Stimulated activated CD4-positive, alpha-beta T cell treated with anti-CD3 and anti-CD28 coated beads, Interleukin-2, amount 100 ng/mL, for 24 hours (primary cell): ENCODE measurements around the gene NTN1.

Experiments used
- DNase-seq, 2 donors: peaks; one replicate each; pipeline ENCODE4 v3.0.0-alpha.2; 2020

Gene NTN1

DNA sequence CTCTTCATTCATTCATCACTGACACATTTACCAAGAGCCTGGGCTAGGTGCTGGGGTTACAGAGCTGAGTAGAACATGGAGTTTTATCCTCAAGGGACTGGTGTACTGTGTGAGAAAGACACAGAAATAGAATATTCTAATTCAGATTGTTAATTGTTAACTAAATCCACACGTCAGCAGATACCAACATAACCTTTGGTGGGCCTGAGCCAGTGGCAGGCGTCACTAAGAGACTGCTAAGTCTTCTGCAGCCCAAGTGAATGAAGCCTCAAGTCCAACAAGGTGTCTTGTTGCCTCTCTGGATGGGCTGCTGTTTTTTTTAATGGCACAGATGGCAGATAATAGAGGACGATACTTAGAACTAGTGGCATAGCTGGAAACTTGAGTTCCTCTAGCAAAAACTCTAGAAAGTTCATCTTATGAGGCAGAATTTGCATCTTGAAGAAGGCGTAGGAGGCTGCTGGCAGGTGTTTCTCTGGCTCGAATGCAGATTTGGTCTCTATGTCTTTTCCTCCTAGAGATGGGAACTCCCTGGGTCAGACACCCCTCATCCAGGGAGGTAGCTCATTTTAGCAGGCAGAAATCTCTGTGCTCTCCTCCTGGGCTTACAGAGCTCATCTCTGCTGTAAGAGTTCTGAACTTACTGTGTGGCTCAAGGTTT is 179.5 kb downstream of the NTN1 start:
- DNase-seq = no peak

DNA sequence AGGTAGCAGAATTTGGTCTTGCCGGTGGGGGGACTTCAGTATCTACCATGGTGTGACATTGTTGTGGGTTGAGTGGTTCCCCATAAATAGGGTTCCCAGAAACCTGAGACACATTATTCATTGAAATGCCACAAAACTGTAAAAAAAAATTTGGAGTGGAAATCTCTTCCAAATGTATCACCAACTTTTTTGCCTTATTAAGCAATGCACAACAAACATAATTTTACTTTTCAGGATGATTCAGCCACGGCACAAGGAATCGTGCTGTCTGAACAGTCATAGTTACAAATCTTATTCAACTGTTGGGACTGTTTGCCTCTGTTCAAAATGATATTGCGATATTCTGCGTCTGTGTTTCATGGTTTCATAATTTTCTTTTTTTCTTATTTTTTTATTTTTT is 181.2 kb downstream of the NTN1 start:
- DNase-seq = no peak

DNA sequence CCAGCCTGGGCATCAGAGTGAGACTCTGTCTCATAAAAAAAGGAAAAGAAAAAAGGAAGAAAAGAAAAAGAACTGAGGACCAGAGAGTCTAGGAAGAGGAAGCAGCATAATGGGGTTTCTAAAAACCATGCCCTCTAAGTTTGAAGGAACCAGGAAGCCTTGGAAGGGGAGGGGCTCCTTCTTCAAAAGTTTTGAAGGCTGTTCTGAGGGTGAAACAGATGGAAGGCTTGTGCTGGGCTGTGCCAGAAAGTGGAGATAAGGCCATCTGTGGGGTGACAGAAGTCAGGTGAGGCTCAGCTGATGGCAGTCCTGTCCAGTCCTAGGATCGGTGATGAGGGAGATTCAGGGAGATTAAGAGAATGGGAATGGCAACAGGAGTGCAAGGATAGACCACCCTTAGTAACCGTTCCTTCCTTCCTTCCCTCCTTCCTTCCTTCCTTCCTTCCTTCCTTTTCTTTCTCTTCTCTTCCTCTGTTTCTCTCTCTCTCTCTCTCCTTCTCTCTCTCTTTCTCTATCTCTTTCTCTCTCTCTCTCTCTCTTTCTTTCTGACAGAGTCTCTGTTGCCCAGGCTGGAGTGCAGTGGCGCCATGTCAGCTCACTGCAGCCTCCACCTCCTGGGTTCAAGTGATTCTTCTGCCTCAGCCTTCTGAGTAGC is 182.6 kb downstream of the NTN1 start:
- DNase-seq = no peak

- DNase-seq = no peak
These were observed 183.5 kb downstream of the NTN1 start for GRCh38 chr17:9204637-9205329.

DNA sequence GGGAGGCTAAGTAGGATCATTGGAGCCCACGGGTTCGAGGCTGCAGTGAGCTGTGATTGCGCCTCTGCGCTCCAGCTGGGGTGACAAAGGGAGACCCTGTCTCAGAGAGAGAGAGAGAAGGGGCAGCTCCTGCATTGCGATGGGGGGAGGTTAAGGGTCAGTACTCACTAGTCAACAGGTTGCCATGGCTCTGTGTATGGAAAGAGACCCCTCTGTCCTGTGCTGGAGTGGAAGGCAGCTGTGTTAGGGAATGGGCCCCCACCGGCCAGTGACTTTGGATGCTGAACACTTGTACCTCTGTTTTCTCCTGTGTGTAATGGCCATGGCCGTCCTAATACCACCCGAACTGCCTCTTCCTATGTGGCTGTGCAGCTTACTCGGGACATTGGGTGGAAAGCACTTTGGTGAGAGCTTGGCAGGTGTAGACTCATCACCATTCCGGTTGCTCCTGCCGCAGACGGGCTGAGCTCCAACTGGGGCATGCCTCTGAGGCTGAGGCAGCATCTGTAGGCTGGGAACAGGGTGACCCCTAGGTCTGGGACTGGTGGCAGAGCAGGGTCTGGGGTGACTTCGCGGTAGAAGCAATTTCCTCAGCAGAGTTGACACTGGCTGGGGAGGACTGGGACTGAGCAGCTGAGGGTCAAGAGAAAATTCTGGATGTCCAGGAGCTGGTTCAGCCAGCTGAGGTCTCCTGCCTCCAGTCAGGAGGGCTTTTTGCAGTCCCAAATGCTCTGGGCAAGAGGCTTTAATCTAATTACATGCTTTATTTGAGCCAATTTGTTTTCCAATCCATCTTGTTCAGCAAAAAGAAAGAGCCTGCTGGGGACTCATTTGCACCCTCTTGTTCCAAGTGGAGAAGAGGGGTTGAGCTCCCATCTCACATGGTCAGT is 184.5 kb downstream of the NTN1 start:
- no peak for DNase-seq

DNA sequence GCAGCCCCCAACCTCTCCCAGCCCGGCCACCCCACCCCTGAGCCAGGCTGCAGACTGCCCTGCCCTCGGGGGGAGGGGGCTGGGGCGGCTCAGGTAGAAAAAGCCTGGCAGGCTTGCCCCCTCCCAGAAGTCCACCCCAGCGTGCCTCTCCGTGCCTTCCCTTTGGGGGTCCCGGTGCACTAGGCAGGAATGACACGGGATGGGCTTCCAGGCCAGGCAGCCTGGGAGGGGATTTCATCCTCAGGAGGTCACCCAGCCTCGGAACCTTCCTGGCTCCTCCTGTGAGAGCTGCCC is 185.0 kb downstream of the NTN1 start:
- no peak for DNase-seq

- DNase-seq = no peak
These were observed 185.5 kb downstream of the NTN1 start for GRCh38 chr17:9206741-9207332.

GRCh38 chr17:9208381-9209105 is 187.2 kb downstream of the NTN1 start:
- no peak for DNase-seq

DNA sequence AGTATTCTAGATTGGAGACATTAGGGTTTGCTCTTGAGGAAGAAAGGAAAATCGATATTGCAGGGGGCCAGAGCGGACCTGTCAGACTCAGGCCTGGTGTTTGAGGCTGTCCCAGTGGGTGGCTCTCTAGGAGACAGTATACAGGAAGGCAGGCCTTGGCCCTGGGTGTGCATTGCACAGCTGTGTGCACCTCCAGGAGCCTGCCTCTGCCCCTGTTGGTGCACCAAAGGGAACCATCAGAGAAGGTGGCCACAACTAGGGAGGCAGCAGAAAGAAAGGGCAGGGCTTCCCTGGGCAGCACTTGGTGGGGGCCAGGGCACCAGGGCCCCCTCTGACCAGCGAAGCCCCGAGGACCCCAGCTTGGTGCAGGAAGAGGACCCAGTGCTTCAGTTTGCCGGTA is 188.0 kb downstream of the NTN1 start:
- DNase-seq = no peak

DNA sequence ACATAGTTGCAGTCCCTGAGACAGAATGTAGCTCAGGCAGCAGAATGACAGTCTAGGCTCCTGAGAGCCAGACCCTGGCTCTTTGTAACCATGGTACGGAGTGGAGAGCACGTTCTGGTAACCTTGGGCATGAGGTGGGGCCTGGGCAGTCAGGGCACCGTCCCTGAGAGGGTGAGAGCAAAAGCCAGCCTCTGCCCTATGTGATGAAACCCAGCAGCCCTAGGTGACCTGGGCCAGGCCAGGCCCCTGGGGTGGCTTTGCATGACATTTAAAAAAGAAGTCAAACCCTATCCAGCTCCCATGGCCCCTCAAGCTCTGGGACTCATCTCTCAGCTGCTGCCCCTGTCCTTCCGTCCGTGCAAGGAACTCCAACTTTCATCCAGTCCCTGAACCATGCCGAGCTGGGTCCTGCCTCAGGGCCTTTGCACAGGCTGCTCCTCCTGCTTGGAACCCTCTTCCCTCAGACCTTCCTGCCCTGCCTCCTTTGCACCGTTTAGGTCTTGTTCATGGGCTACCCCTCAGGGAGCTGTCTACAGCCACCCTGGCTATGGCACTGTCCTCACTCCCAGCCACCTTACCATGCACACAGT is 188.6 kb downstream of the NTN1 start:
- no peak for DNase-seq

DNA sequence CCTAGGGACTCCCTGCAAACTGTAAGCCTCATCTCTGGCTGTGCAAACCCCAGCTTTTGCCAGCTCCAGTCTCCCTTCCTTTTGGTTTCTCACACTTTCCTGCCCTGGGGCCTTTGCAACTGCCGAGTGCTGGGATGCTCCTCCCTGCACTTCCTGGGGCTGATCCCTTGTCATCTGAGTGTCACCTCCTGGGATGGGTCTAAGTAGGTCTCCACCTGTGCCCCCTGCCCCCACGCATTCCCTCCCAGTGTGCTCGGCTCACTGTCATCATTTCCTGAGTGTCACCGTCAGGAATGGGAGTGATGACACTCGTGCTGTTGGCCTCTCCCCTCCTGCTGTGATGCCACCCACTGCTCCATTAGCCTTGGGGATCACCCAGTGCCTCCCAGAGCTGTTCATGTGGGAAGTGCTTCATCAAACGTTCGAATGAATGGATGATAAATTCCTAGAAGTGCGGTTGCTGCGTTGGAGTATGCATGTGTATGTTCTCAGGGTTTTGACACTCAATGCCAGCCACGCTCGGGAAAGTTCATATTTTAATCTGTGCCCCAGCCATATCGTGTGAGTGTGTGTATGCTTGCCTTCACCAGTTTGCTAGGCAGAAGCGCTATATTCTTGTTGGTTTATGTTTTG is 189.9 kb downstream of the NTN1 start:
- DNase-seq = no peak

DNA sequence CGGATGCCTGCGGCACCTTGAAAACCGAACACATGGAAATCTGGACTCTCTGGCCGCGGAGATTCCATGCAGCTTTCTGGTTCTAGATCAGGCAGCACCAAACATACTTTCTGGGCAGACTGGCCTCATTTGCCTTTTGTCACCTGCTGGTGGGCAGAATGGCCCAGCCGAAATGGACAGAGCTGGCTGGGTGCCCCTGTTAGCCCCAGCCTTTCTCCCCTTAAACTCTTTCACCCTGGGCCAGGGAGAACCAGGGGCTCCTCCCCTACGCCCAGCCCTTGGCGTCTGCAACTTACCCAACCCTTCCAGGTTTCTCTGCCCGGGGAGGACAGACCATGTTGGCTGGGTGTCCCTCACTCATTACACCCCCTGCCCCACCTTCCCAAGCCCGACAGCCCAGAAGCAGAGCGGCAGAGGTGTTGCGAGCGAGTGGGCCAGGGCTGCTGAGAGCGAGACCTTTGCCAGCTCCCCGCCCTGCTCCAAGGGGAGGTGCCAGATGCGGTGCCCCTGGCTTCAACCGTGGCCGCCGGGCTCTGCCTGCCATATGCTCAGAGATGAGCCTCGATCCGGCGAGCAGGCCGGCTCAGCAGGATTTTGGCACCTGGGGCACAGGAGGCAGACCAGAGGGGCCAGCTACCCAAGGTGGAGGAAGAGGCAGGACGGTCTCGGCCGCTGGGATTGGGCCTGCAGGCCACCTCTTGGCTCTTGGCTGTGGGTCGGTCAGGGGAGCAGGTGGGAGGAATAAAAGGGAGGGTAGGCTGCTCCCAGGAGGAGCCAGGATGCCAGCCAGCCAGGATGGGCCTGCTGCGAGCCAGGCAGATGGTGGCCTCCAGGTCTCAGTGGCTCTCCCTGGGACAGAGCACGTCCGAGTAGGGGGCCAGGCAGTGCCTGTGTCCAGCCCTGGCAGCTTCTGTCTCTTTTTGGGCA is 191.3 kb downstream of the NTN1 start:
- no peak for DNase-seq

DNA sequence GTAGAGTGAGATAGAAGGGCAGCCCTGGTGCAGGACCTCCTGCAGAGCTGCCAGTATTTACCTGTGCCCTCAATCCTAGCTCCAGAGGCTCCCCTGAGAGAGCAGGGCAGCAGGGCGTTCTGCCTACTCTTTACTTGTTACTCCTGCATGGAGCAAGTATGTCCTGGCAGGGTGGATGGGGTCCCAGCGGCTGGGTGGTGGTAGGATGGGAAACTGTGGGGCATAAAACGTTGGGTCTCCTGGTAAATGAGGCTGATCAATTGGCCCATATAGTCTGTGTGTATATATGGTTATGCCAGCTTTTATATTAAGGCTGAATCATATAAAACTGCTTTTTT is 192.0 kb downstream of the NTN1 start:
- no peak for DNase-seq

GRCh38 chr17:9215465-9215864 is 194.2 kb downstream of the NTN1 start:
- DNase-seq = no peak

DNA sequence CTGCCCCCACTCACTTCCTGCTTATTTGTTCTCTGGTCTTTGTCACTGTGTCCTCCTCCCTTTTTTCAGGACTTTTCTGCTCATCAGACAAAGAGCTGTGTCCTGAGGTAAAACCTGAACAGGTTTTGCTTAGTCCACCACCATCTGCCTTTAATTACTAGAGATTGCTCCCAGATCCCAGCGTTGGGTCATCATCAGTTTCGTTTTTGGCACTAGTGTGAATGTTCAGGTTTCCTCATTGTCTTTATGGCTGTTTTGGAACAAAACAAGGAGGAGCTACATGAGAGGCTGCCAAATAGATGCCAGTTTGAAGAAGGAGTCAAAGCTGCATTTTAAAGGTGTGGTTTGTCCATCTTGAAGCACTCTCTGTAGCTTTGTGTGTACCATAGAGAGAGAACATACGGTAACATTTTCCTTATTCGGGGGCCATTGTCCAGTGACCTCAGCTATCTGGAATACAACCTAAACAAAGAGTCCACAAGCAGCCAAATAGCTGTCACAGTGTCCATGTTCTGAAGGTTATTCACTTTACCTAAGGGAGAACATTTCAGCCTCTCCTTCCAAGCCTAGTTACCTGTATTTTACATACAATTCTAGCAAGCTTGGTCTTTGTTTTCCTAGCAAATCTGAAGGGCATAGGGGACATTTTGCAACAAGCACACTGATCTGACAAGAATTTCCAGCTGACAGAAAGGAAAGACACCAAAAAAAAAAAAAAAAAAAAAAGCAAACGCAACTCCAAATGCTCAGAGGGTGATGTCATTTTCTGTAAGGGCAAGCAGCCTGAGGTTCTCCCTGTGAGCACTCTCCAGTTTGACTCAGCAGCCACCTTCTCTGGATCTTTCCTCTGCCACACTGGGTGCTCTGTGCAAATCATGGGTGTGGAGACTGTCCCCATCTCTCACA is 196.1 kb downstream of the NTN1 start:
- no peak for DNase-seq

GRCh38 chr17:9218064-9218635 is 196.8 kb downstream of the NTN1 start:
- DNase-seq = no peak

GRCh38 chr17:9218911-9219310 is 197.6 kb downstream of the NTN1 start:
- DNase-seq = no peak

DNA sequence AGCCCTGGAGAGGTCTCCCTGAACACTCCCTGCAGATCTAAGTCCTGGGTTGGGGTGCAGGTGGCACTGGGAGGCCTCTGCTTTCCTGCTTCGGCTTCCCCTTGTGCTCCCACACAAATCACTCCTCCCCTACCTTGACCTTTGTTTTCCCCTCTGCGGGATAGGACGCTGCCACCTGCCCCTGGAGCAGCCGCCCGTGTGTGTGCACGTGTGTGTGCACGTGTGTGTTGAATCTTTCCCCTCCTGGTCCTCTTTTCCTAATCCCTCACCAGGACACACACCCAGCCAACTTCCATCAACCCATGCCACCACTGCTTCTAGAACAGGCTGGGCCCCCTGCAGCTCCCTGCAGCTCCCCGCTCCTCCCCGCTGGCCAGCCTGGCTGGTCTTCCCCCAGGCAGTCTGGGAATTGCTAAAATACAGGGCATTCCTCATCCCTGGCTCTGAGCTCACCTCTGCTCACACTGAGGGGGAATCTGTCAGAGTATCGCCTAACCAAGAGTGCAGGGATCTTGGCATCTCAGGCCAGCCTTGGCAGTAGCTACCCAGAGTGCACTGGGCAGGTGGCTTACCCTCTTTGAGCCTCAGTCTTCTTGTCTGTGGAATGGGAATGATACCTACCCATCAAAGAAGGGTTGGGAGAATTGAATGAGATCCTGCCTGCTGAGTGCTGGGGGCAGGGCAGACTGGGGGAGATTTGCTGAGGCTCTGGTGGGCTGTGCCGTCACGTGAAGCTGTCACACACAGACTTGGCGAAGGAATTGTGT is 198.5 kb downstream of the NTN1 start:
- no peak for DNase-seq
